ENCODE measurements around the gene MGMT. TPM values are rescaled to one million over a fixed set of nuclear protein-coding genes. Genes with fewer than 3 reads are reported as not detected.

The MGMT gene
- total RNA-seq, 1 donor from 2014 or later, result 13.6 TPM

DNA sequence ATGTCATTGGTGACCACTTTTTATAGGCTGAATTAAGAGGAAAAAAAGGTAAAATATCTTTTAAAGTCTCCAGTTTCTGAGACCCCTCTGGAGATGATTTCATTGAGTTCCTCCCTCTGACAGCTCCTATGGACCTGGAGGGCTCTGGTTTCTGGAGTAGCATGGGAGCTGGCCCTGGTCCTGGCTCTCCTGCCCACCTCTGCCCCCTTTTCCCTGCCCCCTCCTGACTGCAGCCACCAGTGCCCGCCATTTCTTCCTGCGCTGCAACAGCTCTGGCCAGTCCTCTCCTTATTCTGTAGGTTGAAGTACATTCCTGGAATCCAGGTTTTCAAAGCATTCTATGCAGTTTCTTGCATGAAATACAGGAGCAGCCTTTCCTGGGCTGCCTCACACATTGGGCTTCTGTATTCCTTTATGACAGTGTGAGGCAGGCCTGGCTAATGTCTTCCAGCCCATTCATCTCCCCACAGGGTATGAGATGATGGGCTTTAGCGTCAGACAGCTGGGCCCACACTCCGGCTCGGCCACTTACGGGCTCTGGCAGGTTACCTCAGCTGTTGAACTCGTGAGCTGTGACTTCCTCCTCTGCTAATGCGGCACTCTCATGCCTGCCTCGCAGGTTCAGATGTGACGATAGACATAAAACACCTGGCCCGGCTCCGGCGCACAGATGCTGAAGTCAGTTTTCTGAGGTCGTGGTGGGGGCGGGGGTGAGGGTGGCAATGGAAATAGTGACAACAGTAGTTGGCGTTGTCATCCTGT, 101.7 kb downstream of the MGMT start:
- no peaks in the 10 kb centered on the region for H3K27me3 Mint-ChIP-seq
- no peaks in the 10 kb centered on the region for H3K9me3 Mint-ChIP-seq (ENCODE audit: low read depth)
- H3K27ac Mint-ChIP-seq, result no peak overlapping the region
- no peaks in the 10 kb centered on the region for H3K36me3 Mint-ChIP-seq (ENCODE audit: insufficient read depth)
- no peak for DNase-seq (ENCODE audit: low spot score, unreplicated experiment)
- H3K4me3 Mint-ChIP-seq (ENCODE audit: low read depth), result no peak overlapping the region
- TF ChIP-seq, protein P1, sequence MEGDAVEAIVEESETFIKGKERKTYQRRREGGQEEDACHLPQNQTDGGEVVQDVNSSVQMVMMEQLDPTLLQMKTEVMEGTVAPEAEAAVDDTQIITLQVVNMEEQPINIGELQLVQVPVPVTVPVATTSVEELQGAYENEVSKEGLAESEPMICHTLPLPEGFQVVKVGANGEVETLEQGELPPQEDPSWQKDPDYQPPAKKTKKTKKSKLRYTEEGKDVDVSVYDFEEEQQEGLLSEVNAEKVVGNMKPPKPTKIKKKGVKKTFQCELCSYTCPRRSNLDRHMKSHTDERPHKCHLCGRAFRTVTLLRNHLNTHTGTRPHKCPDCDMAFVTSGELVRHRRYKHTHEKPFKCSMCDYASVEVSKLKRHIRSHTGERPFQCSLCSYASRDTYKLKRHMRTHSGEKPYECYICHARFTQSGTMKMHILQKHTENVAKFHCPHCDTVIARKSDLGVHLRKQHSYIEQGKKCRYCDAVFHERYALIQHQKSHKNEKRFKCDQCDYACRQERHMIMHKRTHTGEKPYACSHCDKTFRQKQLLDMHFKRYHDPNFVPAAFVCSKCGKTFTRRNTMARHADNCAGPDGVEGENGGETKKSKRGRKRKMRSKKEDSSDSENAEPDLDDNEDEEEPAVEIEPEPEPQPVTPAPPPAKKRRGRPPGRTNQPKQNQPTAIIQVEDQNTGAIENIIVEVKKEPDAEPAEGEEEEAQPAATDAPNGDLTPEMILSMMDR (IDR thresholded peaks at IDR 0.05; ENCODE audit: unreplicated experiment), result no peak
- H3K4me1 Mint-ChIP-seq (ENCODE audit: low read depth), result no peaks in the 10 kb centered on the region

DNA sequence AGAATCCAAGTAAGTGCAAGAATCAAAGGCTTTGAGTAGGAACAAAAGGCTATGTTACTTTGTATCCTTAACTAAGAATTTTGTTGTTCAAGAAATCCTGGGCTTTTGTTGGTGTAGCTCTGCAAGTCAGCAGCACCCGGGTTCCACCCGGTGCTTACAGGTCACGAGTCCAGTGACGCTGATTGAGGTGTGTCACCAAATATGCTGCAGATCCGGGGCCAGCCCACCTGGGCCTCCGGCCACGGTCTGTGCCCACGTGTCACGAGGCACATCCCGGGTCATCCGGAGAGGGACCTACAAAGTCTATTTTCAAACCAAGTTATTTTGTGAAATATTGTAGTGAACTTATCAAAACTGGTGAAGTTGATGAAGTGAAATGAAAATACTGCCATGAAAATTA, 103.1 kb downstream of the MGMT start:
- Mint-ChIP-seq H3K36me3 (ENCODE audit: insufficient read depth) (no peaks in the 10 kb centered on the region), H3K4me1 (ENCODE audit: low read depth) (no peaks in the 10 kb centered on the region), H3K4me3 (ENCODE audit: low read depth) (no peak overlapping the region), H3K27ac (no peak overlapping the region), H3K9me3 (ENCODE audit: low read depth) (no peaks in the 10 kb centered on the region), H3K27me3 (no peaks in the 10 kb centered on the region)
- DNase-seq (ENCODE audit: low spot score, unreplicated experiment), result no peak
- TF ChIP-seq, protein P1 (IDR thresholded peaks at IDR 0.05; ENCODE audit: unreplicated experiment), result no peak

DNA sequence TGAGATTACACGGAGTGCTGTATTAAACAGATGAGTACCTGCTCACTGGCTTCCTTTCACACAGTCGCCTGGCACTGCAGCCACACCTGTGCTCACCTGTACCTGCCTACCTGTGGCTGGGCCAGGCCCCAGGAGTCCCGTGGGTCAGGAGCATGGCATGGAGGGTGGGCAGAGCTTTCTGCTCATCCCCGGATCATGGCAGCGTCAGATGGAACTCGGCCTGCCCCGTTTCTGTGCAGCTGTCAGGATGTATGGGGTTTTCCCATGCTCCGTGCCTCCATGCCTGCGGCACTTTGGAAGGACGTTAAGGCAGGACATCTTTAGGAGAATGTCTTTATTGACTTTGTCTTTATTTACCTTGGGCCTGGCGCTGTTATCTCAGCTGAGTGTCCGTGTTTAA, 112.2 kb downstream of the MGMT start:
- DNase-seq (ENCODE audit: low spot score, unreplicated experiment), result no peak
- TF ChIP-seq, protein P1 (IDR thresholded peaks at IDR 0.05; ENCODE audit: unreplicated experiment), result no peak
- peaks cover 1% of the 10 kb centered on the region for H3K36me3 Mint-ChIP-seq (ENCODE audit: insufficient read depth)
- H3K4me1 Mint-ChIP-seq (ENCODE audit: low read depth), result peaks cover 7% of the 10 kb centered on the region
- no peak overlapping the region for H3K4me3 Mint-ChIP-seq (ENCODE audit: low read depth)
- no peaks in the 10 kb centered on the region for H3K9me3 Mint-ChIP-seq (ENCODE audit: low read depth)
- peaks cover 3% of the 10 kb centered on the region for H3K27me3 Mint-ChIP-seq
- no peak overlapping the region for H3K27ac Mint-ChIP-seq

DNA sequence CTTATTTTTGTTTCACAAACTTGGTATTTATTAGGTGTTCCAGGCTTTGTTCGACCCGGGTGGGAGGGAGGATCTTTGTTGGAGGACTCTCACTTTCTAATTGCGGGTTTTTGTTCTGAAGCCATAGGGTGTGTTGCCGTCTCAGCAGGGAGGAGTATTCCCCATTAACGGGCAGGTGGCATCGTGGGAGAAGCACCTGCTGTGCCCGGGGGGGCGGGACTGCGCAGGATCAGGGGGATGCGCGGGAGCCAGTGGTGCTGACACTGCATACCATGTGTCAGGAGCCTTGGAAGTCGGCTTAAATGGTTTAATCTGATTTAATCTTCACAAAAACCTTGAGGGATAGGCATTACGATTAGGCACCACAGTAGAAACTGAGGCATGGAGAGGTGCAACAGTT, 113.0 kb downstream of the MGMT start:
- Mint-ChIP-seq H3K9me3 (ENCODE audit: low read depth) (no peaks in the 10 kb centered on the region), H3K27me3 (peaks cover 3% of the 10 kb centered on the region), H3K4me3 (ENCODE audit: low read depth) (no peak overlapping the region), H3K27ac (no peak overlapping the region), H3K4me1 (ENCODE audit: low read depth) (peaks cover 7% of the 10 kb centered on the region), H3K36me3 (ENCODE audit: insufficient read depth) (peaks cover 1% of the 10 kb centered on the region)
- TF ChIP-seq, protein P1 (IDR thresholded peaks at IDR 0.05; ENCODE audit: unreplicated experiment), result no peak
- DNase-seq (ENCODE audit: low spot score, unreplicated experiment), result no peak

DNA sequence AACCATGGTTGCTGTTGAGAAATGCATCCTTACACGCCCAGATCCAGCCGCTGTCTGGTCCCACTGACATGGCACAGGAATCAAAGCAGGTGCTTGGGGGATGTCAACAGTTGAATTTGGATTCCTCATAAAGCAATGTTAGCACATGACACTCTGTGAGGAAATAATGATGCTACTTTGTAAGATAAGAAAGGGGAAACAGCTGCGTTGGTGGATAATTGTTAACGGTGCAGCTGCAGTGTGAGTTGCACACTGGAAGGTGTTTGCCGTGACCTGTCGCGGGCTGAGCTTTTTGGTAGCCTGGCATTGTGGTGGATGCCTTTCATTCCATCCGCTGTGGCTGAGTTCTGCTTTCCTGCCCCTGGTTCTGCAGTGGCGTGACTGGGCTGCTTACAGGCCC, 113.9 kb downstream of the MGMT start:
- Mint-ChIP-seq H3K4me3 (ENCODE audit: low read depth) (no peak overlapping the region), H3K27ac (no peak overlapping the region), H3K9me3 (ENCODE audit: low read depth) (peaks cover 5% of the 10 kb centered on the region), H3K4me1 (ENCODE audit: low read depth) (peaks cover 7% of the 10 kb centered on the region), H3K27me3 (peaks cover 3% of the 10 kb centered on the region), H3K36me3 (ENCODE audit: insufficient read depth) (peaks cover 5% of the 10 kb centered on the region)
- no peak for DNase-seq (ENCODE audit: low spot score, unreplicated experiment)
- TF ChIP-seq, protein P1 (IDR thresholded peaks at IDR 0.05; ENCODE audit: unreplicated experiment), result no peak

Data from progenitor cell of endocrine pancreas (in vitro differentiated cells).